Large intestine (tissue), 3 donors: ENCODE data around the gene C1orf174. TPM values are rescaled to one million over a fixed set of nuclear protein-coding genes. Genes with fewer than 3 reads are reported as not detected.

Experiments used
- DNase-seq, 2 donors: peaks; one replicate each; pipeline versions ENCODE4 v3.0.0 to v3.0.0-alpha.2; 2013
- H3K27ac ChIP-seq: one replicate; pipeline ENCODE4 v1.5.1; 2013; ENCODE audit warnings: low read length
- H3K27me3 ChIP-seq: 2 replicates; pipeline ENCODE4 v1.6.1; 2013; ENCODE audit warnings: low read length; ENCODE audit not compliant: control insufficient read depth, insufficient read depth
- H3K36me3 ChIP-seq: 2 replicates; pipeline ENCODE4 v1.6.1; 2013; ENCODE audit warnings: low read length; ENCODE audit not compliant: control insufficient read depth, insufficient read depth
- H3K4me1 ChIP-seq: one replicate; pipeline ENCODE4 v1.6.1; 2013; ENCODE audit warnings: low read length; ENCODE audit not compliant: control insufficient read depth, insufficient read depth
- H3K4me3 ChIP-seq: one replicate; pipeline ENCODE4 v1.5.1; 2013; ENCODE audit warnings: low read length
- H3K9me3 ChIP-seq: one replicate; pipeline ENCODE4 v1.6.1; 2013; ENCODE audit warnings: mild to moderate bottlenecking, low read depth, low read length, moderate library complexity; ENCODE audit not compliant: control insufficient read depth
- WGBS: methylation state at CpG from one replicate; pipeline ENCODE4 v1.1.5; 2013; ENCODE audit warnings: low lambda C conversion rate; ENCODE audit not compliant: insufficient coverage; 5-methylcytosine and 5-hydroxymethylcytosine counted together
- polyA plus RNA-seq: library from polyadenylated mRNA; unstranded; fragments of 120-200 nt; gene quantifications from one replicate; pipeline ENCODE4 v1.2.1, GENCODE V29; 2013

Gene C1orf174
- polyA plus RNA-seq, 1 donor, result 28.4 TPM

GRCh38 chr1:3903141-3904005 lies 3.3 kb upstream of the C1orf174 start:
- H3K9me3 ChIP-seq, result peaks cover 2% of the 10 kb centered on the region

GRCh38 chr1:3902571-3903091 lies 2.6 kb upstream of the C1orf174 start:
- no peak for DNase-seq
- H3K27ac ChIP-seq, result no peak overlapping the region

More at GRCh38 chr1:3903141-3904005, 3.3 kb upstream of the C1orf174 start:
- H3K27ac ChIP-seq, result no peak overlapping the region
- H3K36me3 ChIP-seq, result no peaks in the 10 kb centered on the region
- no peaks in the 10 kb centered on the region for H3K4me1 ChIP-seq
- 73% methylated on average over 4 of the region's 16 CpGs for WGBS
- DNase-seq, result no peak
- no peaks in the 10 kb centered on the region for H3K27me3 ChIP-seq
- no peak overlapping the region for H3K4me3 ChIP-seq

DNA sequence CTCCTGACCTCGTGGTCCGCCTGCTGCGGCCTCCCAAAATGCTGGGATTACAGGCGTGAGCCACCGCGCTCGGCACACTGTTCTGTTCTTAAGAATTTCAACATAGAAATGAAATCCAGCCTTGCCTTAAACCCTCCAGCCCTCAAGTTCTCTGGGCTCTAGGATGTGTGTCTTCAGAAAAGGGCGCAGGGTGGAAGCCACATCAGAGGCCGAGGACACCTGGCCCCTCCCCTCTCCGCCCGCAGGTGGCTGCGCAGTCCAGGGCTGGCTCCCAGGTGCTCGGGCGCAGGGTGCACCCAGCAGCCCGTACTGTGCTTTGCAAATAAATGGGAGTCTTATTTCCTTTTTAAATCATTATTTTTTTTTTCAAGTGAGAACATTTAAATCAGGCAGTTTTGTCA lies 2.0 kb upstream of the C1orf174 start:
- Histone ChIP-seq H3K4me1 (no peaks in the 10 kb centered on the region), H3K27ac (no peak overlapping the region), H3K9me3 (peaks cover 13% of the 10 kb centered on the region), H3K27me3 (no peaks in the 10 kb centered on the region), H3K4me3 (no peak overlapping the region), H3K36me3 (no peaks in the 10 kb centered on the region)
- no peak for DNase-seq
- WGBS, result no CpG with 5 or more reads among the region's 15 CpGs

More at GRCh38 chr1:3902571-3903091, 2.6 kb upstream of the C1orf174 start:
- Histone ChIP-seq H3K4me3 (no peak overlapping the region), H3K36me3 (no peaks in the 10 kb centered on the region), H3K27me3 (no peaks in the 10 kb centered on the region), H3K4me1 (no peaks in the 10 kb centered on the region), H3K9me3 (peaks cover 9% of the 10 kb centered on the region)
- no CpG with 5 or more reads among the region's 10 CpGs for WGBS

- peak; percentile 97 to 98 for DNase-seq
- Histone ChIP-seq H3K4me3 (peak overlapping the region; percentile 75), H3K27ac (peak overlapping the region; percentile 95), H3K27me3 (no peaks in the 10 kb centered on the region), H3K36me3 (no peaks in the 10 kb centered on the region), H3K9me3 (peaks cover 13% of the 10 kb centered on the region), H3K4me1 (no peaks in the 10 kb centered on the region)
- WGBS, result no CpG with 5 or more reads among the region's 51 CpGs
Observed at GRCh38 chr1:3900969-3901529, 977 bp upstream of the C1orf174 start.

- DNase-seq, result peak in 1 of 2 donors; percentile 30
Observed at GRCh38 chr1:3899754-3900149, 320 bp downstream of the C1orf174 start.

GRCh38 chr1:3898994-3899753 lies 898 bp downstream of the C1orf174 start:
- 88% methylated on average over 1 of the region's 10 CpGs for WGBS
- no peaks in the 10 kb centered on the region for H3K27me3 ChIP-seq
- peak overlapping the region; percentile 75 for H3K4me3 ChIP-seq
- peak overlapping the region; percentile 95 for H3K27ac ChIP-seq
- H3K9me3 ChIP-seq, result peaks cover 13% of the 10 kb centered on the region
- no peak for DNase-seq
- peaks cover 5% of the 10 kb centered on the region for H3K36me3 ChIP-seq
- H3K4me1 ChIP-seq, result no peaks in the 10 kb centered on the region

More at GRCh38 chr1:3899754-3900149, 320 bp downstream of the C1orf174 start:
- Histone ChIP-seq H3K27me3 (no peaks in the 10 kb centered on the region), H3K9me3 (peaks cover 13% of the 10 kb centered on the region), H3K36me3 (peaks cover 5% of the 10 kb centered on the region), H3K4me3 (peak overlapping the region; percentile 75), H3K27ac (peak overlapping the region; percentile 95), H3K4me1 (no peaks in the 10 kb centered on the region)
- WGBS, result no CpG with 5 or more reads among the region's 26 CpGs

DNA sequence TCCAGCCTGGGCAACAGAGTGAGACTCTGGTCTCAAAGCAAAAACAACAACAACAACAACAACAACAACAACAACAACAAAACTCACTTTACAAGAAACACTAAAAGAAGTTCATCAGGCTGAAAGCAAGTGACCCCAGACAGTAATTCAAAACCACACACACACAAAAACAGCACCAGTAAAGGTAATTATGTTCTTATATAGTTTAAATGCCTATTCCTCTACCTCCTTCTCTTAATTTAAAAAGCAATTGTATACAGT lies 1.7 kb downstream of the C1orf174 start:
- DNase-seq, result no peak
- no peak overlapping the region for H3K27ac ChIP-seq
- H3K9me3 ChIP-seq, result peaks cover 13% of the 10 kb centered on the region
- no peak overlapping the region for H3K4me3 ChIP-seq
- H3K27me3 ChIP-seq, result no peaks in the 10 kb centered on the region
- no peaks in the 10 kb centered on the region for H3K4me1 ChIP-seq
- H3K36me3 ChIP-seq, result peaks cover 5% of the 10 kb centered on the region

DNA sequence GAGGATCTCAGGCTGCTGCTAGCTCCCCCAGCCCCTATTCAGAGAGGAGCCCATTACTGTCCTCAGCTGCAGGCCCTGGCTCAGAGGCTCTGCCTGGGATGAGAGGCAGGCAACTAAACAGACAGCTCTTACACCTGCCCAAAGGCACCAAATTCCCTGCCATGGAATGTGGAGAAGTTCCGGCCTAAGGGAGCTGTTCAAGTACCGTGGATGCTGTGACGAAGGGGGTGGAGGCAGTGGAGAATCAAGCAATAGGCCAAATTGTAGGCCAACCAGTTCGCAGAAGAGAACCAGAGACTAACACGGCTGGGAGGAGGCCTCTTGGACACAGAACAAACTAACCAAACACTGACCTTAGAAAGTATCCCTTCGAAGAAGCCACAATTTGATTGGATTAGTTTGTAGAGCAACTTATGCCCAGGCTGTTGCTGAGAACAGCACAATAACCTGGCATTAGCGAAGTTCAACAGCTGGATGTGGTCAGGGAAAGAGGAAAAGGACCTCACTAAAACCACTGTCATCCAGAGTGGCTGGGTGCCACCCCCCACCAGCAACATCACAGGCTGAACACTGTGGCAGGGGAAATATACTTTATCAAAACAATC lies 3.6 kb downstream of the C1orf174 start:
- DNase-seq, result no peak
- Histone ChIP-seq H3K27me3 (no peaks in the 10 kb centered on the region), H3K27ac (no peak overlapping the region), H3K36me3 (peaks cover 9% of the 10 kb centered on the region), H3K4me3 (no peak overlapping the region), H3K4me1 (no peaks in the 10 kb centered on the region), H3K9me3 (peaks cover 13% of the 10 kb centered on the region)
- 100% methylated on average over 1 of the region's 7 CpGs for WGBS

DNA sequence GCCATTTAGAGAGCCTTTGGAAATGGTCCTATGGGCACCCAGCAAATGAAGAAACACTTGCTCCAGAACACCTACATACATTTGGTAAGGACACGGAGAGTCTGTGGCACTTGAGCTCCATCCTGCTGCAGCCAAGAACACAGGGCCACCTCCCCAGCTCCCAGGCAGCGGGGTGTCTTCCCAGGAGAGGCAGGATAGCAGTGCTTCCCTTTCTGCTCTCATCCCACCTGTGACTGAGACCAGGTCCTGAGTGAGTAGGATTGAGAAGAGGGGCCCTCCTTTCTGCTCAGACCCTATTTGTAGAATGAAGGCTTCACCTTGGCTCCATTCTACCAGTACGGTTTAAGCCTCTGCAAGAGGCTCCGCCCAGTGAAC lies 4.1 kb downstream of the C1orf174 start:
- Histone ChIP-seq H3K4me1 (no peaks in the 10 kb centered on the region), H3K27me3 (no peaks in the 10 kb centered on the region), H3K9me3 (peaks cover 13% of the 10 kb centered on the region), H3K36me3 (peaks cover 13% of the 10 kb centered on the region), H3K4me3 (no peak overlapping the region), H3K27ac (no peak overlapping the region)
- WGBS, result no CpG with 5 or more reads among the region's 4 CpGs
- DNase-seq, result no peak

DNA sequence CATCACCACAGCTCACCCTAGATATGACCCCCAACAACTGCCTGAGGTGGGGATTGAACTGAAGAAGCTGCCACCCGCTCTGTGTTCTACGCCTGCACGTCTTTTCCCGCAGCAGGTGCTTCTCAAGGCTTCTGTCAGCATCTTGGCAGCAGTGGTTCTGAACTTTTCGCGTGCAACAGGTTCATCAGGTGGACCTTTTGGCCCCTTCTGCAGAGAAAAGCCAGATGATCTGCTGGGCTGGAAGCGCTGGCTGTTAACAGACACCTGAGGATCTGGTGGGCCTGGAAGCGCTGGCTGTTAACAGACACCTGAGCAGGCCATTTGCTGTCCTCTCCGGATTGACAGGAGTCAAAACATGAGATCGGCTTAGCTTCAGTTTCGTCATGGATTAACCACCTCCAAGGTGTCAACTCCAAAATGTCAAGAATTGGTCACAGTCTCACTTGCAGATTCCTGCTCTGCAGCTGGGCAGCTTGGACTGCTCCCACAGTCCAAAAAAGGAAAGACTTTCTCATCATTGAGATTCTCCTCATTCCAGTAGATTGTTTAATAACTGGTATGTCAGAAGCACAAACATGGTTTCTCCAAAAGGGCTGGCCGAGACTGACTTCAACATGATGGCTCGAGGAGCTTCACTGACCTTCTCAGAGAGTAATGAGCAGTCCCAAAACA lies 4.7 kb downstream of the C1orf174 start:
- H3K9me3 ChIP-seq, result peaks cover 13% of the 10 kb centered on the region
- WGBS, result no CpG with 5 or more reads among the region's 13 CpGs
- no peaks in the 10 kb centered on the region for H3K27me3 ChIP-seq
- no peak for DNase-seq
- no peak overlapping the region for H3K27ac ChIP-seq
- no peaks in the 10 kb centered on the region for H3K4me1 ChIP-seq
- peaks cover 18% of the 10 kb centered on the region for H3K36me3 ChIP-seq
- H3K4me3 ChIP-seq, result no peak overlapping the region
